Stimulated activated CD4-positive, alpha-beta T cell treated with anti-CD3 and anti-CD28 coated beads, Interleukin-1b, Interleukin-23, amount 100 ng/mL, for 4 hours (primary cell): ENCODE results near the gene KXD1.
"Not testable (repeated sequence)": the region's sequence is repeated elsewhere in the genome, so short reads cannot be mapped to it uniquely, and the experiment has no call there.

ENCODE experiments used
- DNase-seq, 2 donors: peaks; one replicate each; pipeline ENCODE4 v3.0.0-alpha.2; 2020; ENCODE audit warnings: low read depth in 2 of 2

The KXD1 gene

GRCh38 chr19:18536475-18536874 is 21.2 kb upstream of the KXD1 start:
- DNase-seq, result no peak

GRCh38 chr19:18537431-18537830 is 20.2 kb upstream of the KXD1 start:
- DNase-seq, result no peak

GRCh38 chr19:18538115-18538514 is 19.6 kb upstream of the KXD1 start:
- no peak for DNase-seq

- no peak for DNase-seq
Measured at GRCh38 chr19:18539372-18539771, 18.3 kb upstream of the KXD1 start.

- not testable (repeated sequence) for DNase-seq
Measured at GRCh38 chr19:18540200-18540599, 17.5 kb upstream of the KXD1 start.

GRCh38 chr19:18541258-18541991 is 16.2 kb upstream of the KXD1 start:
- DNase-seq, result no peak

- DNase-seq, result no peak
Measured at GRCh38 chr19:18541992-18542940, 15.4 kb upstream of the KXD1 start.

GRCh38 chr19:18542941-18543813 is 14.5 kb upstream of the KXD1 start, which contains the start of gene FKBP8:
Gene FKBP8 (minus strand): TSS chr19:18543573. CDS start chr19:18541970, 1,603 bp downstream.
- DNase-seq, result peak; percentile 91 to 96

- peak; percentile 39 to 60 for DNase-seq
Measured at GRCh38 chr19:18543814-18544475, 13.7 kb upstream of the KXD1 start.

- DNase-seq, result no peak
Measured at GRCh38 chr19:18551631-18552030, 6.0 kb upstream of the KXD1 start.

GRCh38 chr19:18558202-18558555 is 509 bp downstream of the KXD1 start:
- DNase-seq, result no peak

- no peak for DNase-seq
Measured at GRCh38 chr19:18558604-18559003, 934 bp downstream of the KXD1 start.

GRCh38 chr19:18559685-18560084 is 2.0 kb downstream of the KXD1 start:
- no peak for DNase-seq

GRCh38 chr19:18562086-18562485 is 4.4 kb downstream of the KXD1 start:
- no peak for DNase-seq

- DNase-seq, result no peak
Measured at GRCh38 chr19:18566953-18567352, 9.3 kb downstream of the KXD1 start.

- DNase-seq, result no peak
Measured at GRCh38 chr19:18568367-18568766, 10.7 kb downstream of the KXD1 start.

GRCh38 chr19:18571564-18572344 is 14.1 kb downstream of the KXD1 start, which contains the start of gene UBA52:
Gene UBA52 (plus strand): TSS chr19:18571857. CDS start chr19:18573301, 1,444 bp downstream.
- peak; percentile 98 for DNase-seq

- DNase-seq, result no peak
Measured at GRCh38 chr19:18574691-18575291, 17.1 kb downstream of the KXD1 start.

- no peak for DNase-seq
Measured at GRCh38 chr19:18576383-18576782, 18.7 kb downstream of the KXD1 start.

- DNase-seq, result no peak
Measured at GRCh38 chr19:18577365-18577914, 19.8 kb downstream of the KXD1 start.
